Ovary (tissue), 9 donors: ENCODE measurements around the gene NAPSA. TPM values are rescaled to one million over a fixed set of nuclear protein-coding genes. Genes with fewer than 3 reads are reported as not detected.

ENCODE experiments used
- DNase-seq, 5 donors: peaks; one replicate each; pipeline ENCODE4 v3.0.0-alpha.2; 2019 to 2020
- H3K27ac ChIP-seq, 2 donors: fragments of 200-600 bp; one replicate each; pipeline versions ENCODE4 v1.5.1 to v1.8.0; 2019 to 2022
- H3K27me3 ChIP-seq: fragments of 200-600 bp; one replicate; pipeline ENCODE4 v1.8.0; 2022
- H3K36me3 ChIP-seq: fragments of 200-600 bp; sonication (generic); one replicate; pipeline ENCODE4 v1.5.1; 2019
- H3K4me1 ChIP-seq: one replicate; pipeline ENCODE4 v1.8.1; 2013; ENCODE audit warnings: mild to moderate bottlenecking, moderate library complexity; ENCODE audit not compliant: insufficient read depth
- H3K4me3 ChIP-seq: fragments of 200-600 bp; sonication (generic); one replicate; pipeline ENCODE4 v1.5.1; 2017
- H3K9me3 ChIP-seq, 2 donors: fragments of 200-600 bp in 1 of 2; sonication (generic) in 1 of 2; one replicate each; pipeline versions ENCODE4 v1.5.1 to v1.8.1; 2013 to 2019; ENCODE audit warnings: mild to moderate bottlenecking in 1 of 2, moderate library complexity in 1 of 2
- CTCF ChIP-seq, 3 donors: fragments of 450-650 bp in 2 of 3; fragments of 200-600 bp in 1 of 3; IDR thresholded peaks; one replicate each; pipeline versions ENCODE4 v1.5.1 to v1.8.0; 2016 to 2022; ENCODE audit warnings: antibody characterized with exemption in 3 of 3, mild to moderate bottlenecking in 1 of 3
- EP300 ChIP-seq: sonication (generic); formaldehyde crosslinking; IDR thresholded peaks from one replicate; pipeline ENCODE4 v1.6.1; 2017; ENCODE audit warnings: antibody characterized with exemption
- POLR2A ChIP-seq: fragments of 450-650 bp; IDR thresholded peaks from one replicate; pipeline ENCODE4 v1.6.1; 2017; ENCODE audit warnings: antibody characterized with exemption, mild to moderate bottlenecking, moderate library complexity
- WGBS, 3 donors: extraction: QIAGEN DNeasy Blood & Tissue Kit in 1 of 3; methylation state at CpG; one replicate each; pipeline versions ENCODE4 v1.1.5 to v1.1.7; 2013 to 2017; 5-methylcytosine and 5-hydroxymethylcytosine counted together
- intact Hi-C, 4 donors: fragments of 100-400 bp; cut with DNase I; formaldehyde crosslinking; loops; one replicate each; pipeline versions ENCODE4 v1.11.0 to v1.15.1; 2022 to 2023
- polyA plus RNA-seq, 2 donors: library from polyadenylated mRNA; stranded (reverse); fragments of 200-250 nt in 1 of 2; fragments of 350-450 nt in 1 of 2; fragmentation: Illumina TruSeq in 1 of 2; extraction: RNeasy Lipid Tissue Mini Kit (QIAGEN cat#74804) in 1 of 2; gene quantifications; one replicate each; pipeline ENCODE4 v1.2.3, GENCODE V29; 2013 to 2014
- total RNA-seq, 7 donors: library from RNA; depleted of rRNA in 2 of 7; stranded (reverse); fragments of >200 nt in 2 of 7; fragmentation: NEBNext Ultra II Directional in 3 of 7; extraction: Animal tissue kit (Norgen Biotek cat#: 25700) in 3 of 7; gene quantifications; one replicate each; pipeline versions ENCODE4 v1.1.0 to v1.2.4, GENCODE V29; 2016 to 2023
- donor health status: DM: no; HTN: no; CAD: no; lungs with moderate emphysema.
- donor health status: DM: no; HTN: no; CAD: no.
- donor health status: Bipolar disorder and iron deficiency.
- donor health status: DM: yes; HTN: yes; CAD: no.
- donor health status: DM: no; HTN: no; CAD: no.
- donor health status: DM: yes; HTN: yes; CAD: no.

The NAPSA gene
- total and polyA plus RNA-seq, 9 donors = 0.40 to 2.7 (median 0.97) TPM

DNA sequence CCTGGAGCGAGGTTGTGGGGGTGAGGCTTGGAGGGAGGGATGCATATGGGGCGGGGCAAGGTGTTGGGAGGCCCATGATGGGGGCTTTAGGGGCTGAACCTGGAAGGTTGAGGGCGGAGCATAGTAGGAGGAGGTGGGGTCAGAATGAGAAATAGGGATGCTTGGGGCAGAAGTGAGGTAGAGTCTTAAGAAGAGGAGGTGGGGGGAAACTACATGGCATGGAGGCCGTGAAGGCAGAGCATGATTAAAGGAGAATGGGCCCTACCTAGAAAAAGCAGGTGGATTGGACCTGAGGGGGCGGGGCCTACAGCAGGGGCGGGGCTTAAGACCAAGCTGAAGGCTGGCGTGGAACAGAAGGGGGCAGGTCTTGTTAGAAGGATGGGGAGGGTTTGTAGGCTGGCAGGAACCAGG is 11.6 kb upstream of the NAPSA start:
- 43 to 47% (median 47%) methylated on average over 7 of the region's 7 CpGs for WGBS, 3 donors
- Histone ChIP-seq H3K36me3 (no peaks in the 10 kb centered on the region), H3K4me1 (no peaks in the 10 kb centered on the region), H3K9me3 (no peaks in the 10 kb centered on the region), H3K27ac (peak overlapping the region in 1 of 2 donors; percentile 98), H3K4me3 (peak overlapping the region; percentile 79), H3K27me3 (no peaks in the 10 kb centered on the region)
- TF ChIP-seq EP300 (no peak), CTCF (IDR thresholded peaks at IDR 0.05) (no peak), POLR2A (no peak)
- intact Hi-C loops = loop anchor here in 1 of 4 donors (5.0 kb wide), 1 partner anchor 100 kb away; the partner anchor contains the start of genes EMC10 and GARIN5A
- DNase-seq = peak; percentile 46 to 75 (median 70)

GRCh38 chr19:50376166-50377050 is 11.0 kb upstream of the NAPSA start, which contains the start of gene NR1H2:
Gene NR1H2, plus strand, starts transcription at chr19:50376457. Its CDS starts 1,149 bp downstream, at chr19:50377606.
- 1 to 2% (median 1%) methylated on average over 66 to 67 of the region's 67 CpGs for WGBS, 3 donors
- intact Hi-C loops = loop anchor here in 1 of 4 donors (5.0 kb wide), 1 partner anchor 101 kb away; the partner anchor contains the start of genes EMC10 and GARIN5A

GRCh38 chr19:50371914-50372475 is 6.6 kb upstream of the NAPSA start:
- intact Hi-C loops = no loop called here
- Histone ChIP-seq H3K4me1 (no peaks in the 10 kb centered on the region), H3K4me3 (no peak overlapping the region), H3K27ac (no peak overlapping the region), H3K9me3 (no peaks in the 10 kb centered on the region), H3K36me3 (no peaks in the 10 kb centered on the region), H3K27me3 (no peaks in the 10 kb centered on the region)
- no peak for DNase-seq
- 71 to 81% (median 78%) methylated on average over 10 of the region's 10 CpGs for WGBS, 3 donors
- no peak for TF ChIP-seq EP300
- TF ChIP-seq CTCF (IDR thresholded peaks at IDR 0.05) = no peak
- TF ChIP-seq POLR2A = no peak

More at GRCh38 chr19:50376166-50377050, 11.0 kb upstream of the NAPSA start, which contains the start of gene NR1H2:
- H3K27me3 ChIP-seq = no peaks in the 10 kb centered on the region
- no peaks in the 10 kb centered on the region for H3K36me3 ChIP-seq
- peak; percentile 94 to 97 (median 96) for DNase-seq
- TF ChIP-seq EP300 (peak; percentile 51), CTCF (IDR thresholded peaks at IDR 0.05) (no peak), POLR2A (peak; percentile 93)
- H3K4me3 ChIP-seq = peak within 1 kb of the TSS; percentile 79
- no peaks in the 10 kb centered on the region for H3K4me1 ChIP-seq
- peak within 1 kb of the TSS; percentile 92 to 98 for H3K27ac ChIP-seq
- no peaks in the 10 kb centered on the region for H3K9me3 ChIP-seq
